Embryonic facial prominence (tissue), 1 donor: ENCODE results near the gene SLC25A46.
"Not testable (repeated sequence)": the region's sequence is repeated elsewhere in the genome, so short reads cannot be mapped to it uniquely, and the experiment has no call there.

ENCODE experiments used
- DNase-seq: peaks from one replicate; pipeline ENCODE4 v3.0.0-alpha.2; 2016; ENCODE audit errors: extremely low spot score

The SLC25A46 gene

GRCh38 chr5:110754181-110754580 is 15.4 kb downstream of the SLC25A46 start:
- DNase-seq: no peak

DNA sequence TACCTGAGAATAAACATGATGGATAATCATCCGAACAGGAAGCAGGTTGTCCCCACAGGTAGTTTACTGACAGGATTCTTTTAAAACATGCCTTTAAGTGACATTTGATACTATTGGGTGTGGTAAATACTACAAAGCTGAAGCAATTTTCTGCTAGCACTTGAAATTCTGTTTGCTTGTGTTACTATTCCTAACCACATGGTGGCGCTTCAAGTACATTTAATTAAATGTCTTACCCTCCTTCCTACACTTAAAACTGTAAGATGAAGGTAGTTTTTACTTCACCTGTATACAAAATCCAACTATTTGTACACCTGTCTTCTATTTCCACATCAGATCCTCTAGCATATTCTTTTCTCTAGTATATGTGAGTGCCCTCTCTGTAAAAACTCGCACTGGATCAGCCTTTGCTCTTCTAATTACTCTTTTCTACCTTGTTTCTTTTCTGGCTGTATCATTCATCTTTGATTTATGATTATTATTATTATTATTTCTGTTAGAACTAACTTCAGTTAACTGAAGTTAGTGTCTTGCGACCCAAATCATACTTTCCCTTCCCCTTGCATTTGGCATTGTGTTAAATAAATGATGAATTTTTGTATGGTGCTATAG is 18.4 kb downstream of the SLC25A46 start:
- DNase-seq: no peak

- DNase-seq: no peak
These were observed 21.4 kb downstream of the SLC25A46 start for GRCh38 chr5:110760158-110760557.

DNA sequence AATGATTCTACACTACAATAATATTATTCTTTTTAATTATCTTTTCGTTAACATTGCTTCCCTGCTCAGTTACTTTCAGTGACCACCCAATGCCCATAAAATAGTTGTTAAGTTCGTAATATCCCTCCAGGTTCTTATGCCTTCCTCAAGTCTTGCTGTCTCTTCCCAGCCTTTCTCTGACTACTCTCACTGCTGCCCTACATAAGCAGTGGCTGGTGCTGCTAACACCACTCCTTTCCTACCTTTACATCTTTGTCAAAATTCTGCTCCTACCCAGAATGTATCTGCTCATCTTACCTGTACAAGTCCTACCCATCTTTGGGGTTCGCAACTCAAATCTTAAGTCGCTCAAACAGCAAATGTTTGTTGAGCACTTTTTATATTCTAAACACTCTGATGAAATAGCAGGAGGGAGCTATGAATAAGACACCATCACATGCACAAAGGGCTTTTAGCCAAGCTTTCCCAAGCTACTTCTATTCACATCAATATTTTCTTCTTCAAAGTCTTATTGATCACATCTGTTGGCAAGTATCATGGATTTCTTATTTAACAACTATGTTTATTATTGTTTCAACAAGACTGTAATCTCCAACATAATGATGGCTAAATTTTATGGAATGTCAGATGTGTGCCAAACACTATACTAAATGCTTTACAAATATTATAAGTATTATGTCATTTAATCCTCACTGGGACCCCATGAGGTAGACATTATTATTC is 29.5 kb downstream of the SLC25A46 start:
- DNase-seq: no peak

- no peak for DNase-seq
These were observed 30.3 kb downstream of the SLC25A46 start for GRCh38 chr5:110769000-110769681.

- DNase-seq: no peak
These were observed 31.5 kb downstream of the SLC25A46 start for GRCh38 chr5:110770286-110770685.

- DNase-seq: no peak
These were observed 46.1 kb downstream of the SLC25A46 start for GRCh38 chr5:110784901-110785300.

GRCh38 chr5:110785356-110785755 is 46.5 kb downstream of the SLC25A46 start:
- DNase-seq: no peak

DNA sequence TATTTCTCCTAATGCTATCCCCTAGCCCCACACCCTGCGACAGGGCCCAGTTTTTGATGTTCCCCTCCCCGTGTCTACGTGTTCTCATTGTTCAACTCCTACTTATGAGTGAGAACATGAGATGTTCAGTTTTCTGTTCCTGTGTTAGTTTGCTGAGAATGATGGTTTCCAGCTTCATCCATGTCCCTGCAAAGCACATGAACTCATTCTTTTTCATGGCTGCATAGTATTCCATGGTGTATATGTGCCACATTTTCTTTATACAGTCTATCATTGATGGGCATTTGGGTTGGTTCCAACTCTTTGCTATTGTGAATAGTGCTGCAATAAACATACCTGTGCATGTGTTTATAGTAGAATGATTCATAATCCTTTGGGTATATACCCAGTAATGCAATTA is 49.2 kb downstream of the SLC25A46 start:
- not testable (repeated sequence) for DNase-seq

DNA sequence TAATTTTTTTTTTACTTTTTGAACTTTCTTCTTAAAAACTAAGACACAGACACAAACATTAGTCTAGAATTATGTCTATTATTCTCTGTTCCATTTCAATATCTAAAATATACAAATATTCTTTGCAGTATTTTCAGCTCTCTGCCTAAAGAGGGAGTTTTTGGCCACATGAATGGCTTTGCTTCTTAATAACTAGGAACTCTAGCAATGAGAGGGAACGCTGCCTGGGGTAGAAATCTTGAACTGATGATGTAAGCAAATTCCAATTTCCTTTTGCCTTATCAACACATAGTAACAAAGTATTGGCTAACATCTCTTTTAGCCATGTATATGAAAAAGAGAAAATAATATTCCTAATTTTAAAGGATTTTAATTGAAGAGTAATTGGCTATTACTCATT is 51.9 kb downstream of the SLC25A46 start:
- no peak for DNase-seq

DNA sequence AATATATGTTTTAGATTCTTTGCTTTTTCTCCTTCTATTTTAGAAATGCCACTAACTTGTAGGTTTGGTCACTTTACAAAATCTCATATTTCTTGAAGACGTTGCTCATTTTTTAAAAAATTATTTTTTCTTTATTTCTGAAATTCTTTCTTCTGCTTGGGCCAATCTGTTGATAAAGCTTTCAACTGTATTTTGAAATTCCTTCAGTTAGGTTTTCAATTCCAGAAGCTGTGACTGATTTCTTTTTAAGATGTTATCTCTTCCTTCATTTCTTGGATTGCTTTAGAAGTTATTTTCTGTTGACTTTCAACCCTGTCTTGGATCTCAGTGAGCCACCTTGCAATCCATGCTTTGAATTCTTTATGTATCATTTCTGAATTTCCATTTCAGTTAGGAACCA is 64.2 kb downstream of the SLC25A46 start:
- DNase-seq: no peak

GRCh38 chr5:110803467-110804326 is 64.9 kb downstream of the SLC25A46 start:
- no peak for DNase-seq

GRCh38 chr5:110807169-110807568 is 68.4 kb downstream of the SLC25A46 start:
- no peak for DNase-seq

DNA sequence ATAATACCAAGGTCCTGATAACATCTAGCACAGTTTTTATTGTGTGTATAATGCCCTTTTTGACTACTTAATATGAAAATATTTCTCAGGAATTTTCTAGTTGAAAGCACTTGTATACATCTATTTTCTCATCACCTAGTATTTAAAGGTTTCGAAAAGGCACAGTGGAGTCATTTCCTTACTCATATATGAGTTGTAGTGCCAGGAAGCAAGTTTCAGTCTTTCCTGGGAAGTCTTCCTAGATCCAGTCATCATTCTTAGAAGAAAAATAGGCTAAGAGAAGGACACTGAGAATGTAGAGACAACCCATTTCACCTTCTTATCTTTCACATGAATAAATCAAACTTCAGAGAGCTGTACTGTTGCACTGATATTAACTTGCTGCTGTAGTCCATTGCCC is 70.2 kb downstream of the SLC25A46 start:
- DNase-seq: no peak
